ENCODE measurements around the gene RBM28.

RBM28 gene

GRCh38 chr7:128257458-128257857 is 86.2 kb downstream of the RBM28 start:
- H3K27ac ChIP-seq: no peak overlapping the region

GRCh38 chr7:128255271-128255670 is 88.4 kb downstream of the RBM28 start:
- Histone ChIP-seq H3K9me3 (no peaks in the 10 kb centered on the region), H3K27ac (peak overlapping the region; percentile 55), H3K4me3 (ENCODE audit: low read depth in 1 of 2, low read length in 1 of 2) (no peak overlapping the region), H3K27me3 (no peaks in the 10 kb centered on the region), H3K36me3 (no peaks in the 10 kb centered on the region), H3K4me1 (ENCODE audit: control insufficient read depth in 1 of 2, insufficient read depth in 1 of 2, low read depth in 1 of 2, low read length in 1 of 2) (peaks cover 5 to 13% of the 10 kb centered on the region in 2 experiments)
- no peak for TF ChIP-seq CTCF (IDR thresholded peaks at IDR 0.05)

More at GRCh38 chr7:128257458-128257857, 86.2 kb downstream of the RBM28 start:
- Histone ChIP-seq H3K36me3 (no peaks in the 10 kb centered on the region), H3K4me3 (ENCODE audit: low read depth in 1 of 2, low read length in 1 of 2) (no peak overlapping the region), H3K9me3 (no peaks in the 10 kb centered on the region), H3K27me3 (no peaks in the 10 kb centered on the region), H3K4me1 (ENCODE audit: control insufficient read depth in 1 of 2, insufficient read depth in 1 of 2, low read depth in 1 of 2, low read length in 1 of 2) (peaks cover 5 to 13% of the 10 kb centered on the region in 2 experiments)
- TF ChIP-seq CTCF (IDR thresholded peaks at IDR 0.05): no peak

GRCh38 chr7:128254470-128254869 is 89.2 kb downstream of the RBM28 start:
- no peak for TF ChIP-seq CTCF (IDR thresholded peaks at IDR 0.05)
- Histone ChIP-seq H3K27me3 (no peaks in the 10 kb centered on the region), H3K4me1 (ENCODE audit: control insufficient read depth in 1 of 2, insufficient read depth in 1 of 2, low read depth in 1 of 2, low read length in 1 of 2) (peaks cover 5 to 14% of the 10 kb centered on the region in 2 experiments)

GRCh38 chr7:128253701-128254100 is 90.0 kb downstream of the RBM28 start:
- no peak for TF ChIP-seq CTCF (IDR thresholded peaks at IDR 0.05)
- Histone ChIP-seq H3K4me3 (ENCODE audit: low read depth in 1 of 2, low read length in 1 of 2) (no peak overlapping the region), H3K27ac (no peak overlapping the region), H3K9me3 (no peaks in the 10 kb centered on the region), H3K4me1 (ENCODE audit: control insufficient read depth in 1 of 2, insufficient read depth in 1 of 2, low read depth in 1 of 2, low read length in 1 of 2) (peaks cover 5 to 21% of the 10 kb centered on the region in 2 experiments), H3K27me3 (no peaks in the 10 kb centered on the region), H3K36me3 (no peaks in the 10 kb centered on the region)

More at GRCh38 chr7:128254470-128254869, 89.2 kb downstream of the RBM28 start:
- Histone ChIP-seq H3K36me3 (no peaks in the 10 kb centered on the region), H3K9me3 (no peaks in the 10 kb centered on the region), H3K27ac (no peak overlapping the region), H3K4me3 (ENCODE audit: low read depth in 1 of 2, low read length in 1 of 2) (no peak overlapping the region)

DNA sequence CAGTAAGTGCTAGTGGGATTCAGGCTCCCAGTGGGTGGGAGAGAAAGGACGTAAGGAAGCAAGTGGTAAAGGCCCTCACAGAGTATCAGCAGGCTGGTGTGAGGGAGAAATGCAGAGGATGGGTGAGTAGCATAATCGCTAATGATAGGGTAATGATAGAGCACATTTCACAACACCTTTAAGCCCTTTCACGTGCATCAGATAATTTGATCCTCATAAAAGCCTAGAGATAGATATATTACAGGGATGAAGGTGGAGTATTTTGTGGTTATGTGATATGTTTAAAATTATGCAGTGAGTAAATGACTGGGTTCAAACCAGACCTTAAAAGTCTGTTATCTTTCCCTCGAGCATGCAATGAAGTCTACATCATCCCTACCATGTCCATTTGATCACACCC is 92.4 kb downstream of the RBM28 start:
- Histone ChIP-seq H3K27ac (no peak overlapping the region), H3K36me3 (no peaks in the 10 kb centered on the region), H3K4me1 (ENCODE audit: control insufficient read depth in 1 of 2, insufficient read depth in 1 of 2, low read depth in 1 of 2, low read length in 1 of 2) (peaks cover 20 to 43% of the 10 kb centered on the region in 2 experiments), H3K9me3 (no peaks in the 10 kb centered on the region), H3K4me3 (ENCODE audit: low read depth in 1 of 2, low read length in 1 of 2) (no peak overlapping the region), H3K27me3 (no peaks in the 10 kb centered on the region)
- TF ChIP-seq CTCF (IDR thresholded peaks at IDR 0.05): no peak
